Measurements from ENCODE around the gene ARID3C.
A peak's percentile ranks its signal among the peaks of the same experiment; 100 is the strongest.

- no peak for TF ChIP-seq CTCF (tag by site-specific recombination; IDR thresholded peaks at IDR 0.05)
- TF ChIP-seq YY1 (tag by site-specific recombination; IDR thresholded peaks at IDR 0.05), result no peak
- no peak for TF ChIP-seq ZNF426 (tag by site-specific recombination; IDR thresholded peaks at IDR 0.05)
- no peak for TF ChIP-seq ZNF580 (tag by site-specific recombination; IDR thresholded peaks at IDR 0.05)
- TF ChIP-seq ZNF239 (tag by site-specific recombination; IDR thresholded peaks at IDR 0.05), result no peak
- no peak for TF ChIP-seq ZNF585B (tag by site-specific recombination; IDR thresholded peaks at IDR 0.05)
- no peak for TF ChIP-seq ZNF214 (tag by site-specific recombination; IDR thresholded peaks at IDR 0.05; ENCODE audit: borderline replicate concordance)
- TF ChIP-seq PATZ1 (tag by site-specific recombination; IDR thresholded peaks at IDR 0.05), result no peak; the same call in 1 of the 2 replicates
- no peak for TF ChIP-seq ZNF600 (tag by site-specific recombination; IDR thresholded peaks at IDR 0.05)
- TF ChIP-seq, protein P1, sequence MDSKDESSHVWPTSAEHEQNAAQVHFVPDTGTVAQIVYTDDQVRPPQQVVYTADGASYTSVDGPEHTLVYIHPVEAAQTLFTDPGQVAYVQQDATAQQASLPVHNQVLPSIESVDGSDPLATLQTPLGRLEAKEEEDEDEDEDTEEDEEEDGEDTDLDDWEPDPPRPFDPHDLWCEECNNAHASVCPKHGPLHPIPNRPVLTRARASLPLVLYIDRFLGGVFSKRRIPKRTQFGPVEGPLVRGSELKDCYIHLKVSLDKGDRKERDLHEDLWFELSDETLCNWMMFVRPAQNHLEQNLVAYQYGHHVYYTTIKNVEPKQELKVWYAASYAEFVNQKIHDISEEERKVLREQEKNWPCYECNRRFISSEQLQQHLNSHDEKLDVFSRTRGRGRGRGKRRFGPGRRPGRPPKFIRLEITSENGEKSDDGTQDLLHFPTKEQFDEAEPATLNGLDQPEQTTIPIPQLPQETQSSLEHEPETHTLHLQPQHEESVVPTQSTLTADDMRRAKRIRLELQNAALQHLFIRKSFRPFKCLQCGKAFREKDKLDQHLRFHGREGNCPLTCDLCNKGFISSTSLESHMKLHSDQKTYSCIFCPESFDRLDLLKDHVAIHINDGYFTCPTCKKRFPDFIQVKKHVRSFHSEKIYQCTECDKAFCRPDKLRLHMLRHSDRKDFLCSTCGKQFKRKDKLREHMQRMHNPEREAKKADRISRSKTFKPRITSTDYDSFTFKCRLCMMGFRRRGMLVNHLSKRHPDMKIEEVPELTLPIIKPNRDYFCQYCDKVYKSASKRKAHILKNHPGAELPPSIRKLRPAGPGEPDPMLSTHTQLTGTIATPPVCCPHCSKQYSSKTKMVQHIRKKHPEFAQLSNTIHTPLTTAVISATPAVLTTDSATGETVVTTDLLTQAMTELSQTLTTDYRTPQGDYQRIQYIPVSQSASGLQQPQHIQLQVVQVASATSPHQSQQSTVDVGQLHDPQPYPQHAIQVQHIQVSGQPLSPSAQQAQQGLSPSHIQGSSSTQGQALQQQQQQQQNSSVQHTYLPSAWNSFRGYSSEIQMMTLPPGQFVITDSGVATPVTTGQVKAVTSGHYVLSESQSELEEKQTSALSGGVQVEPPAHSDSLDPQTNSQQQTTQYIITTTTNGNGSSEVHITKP (tag by site-specific recombination; IDR thresholded peaks at IDR 0.05), result peak; percentile 56
Observed at GRCh38 chr9:34591917-34592866, 36.7 kb downstream of the ARID3C start.
